ENCODE measurements around the gene S100A8.

Gene S100A8

GRCh38 chr1:153362187-153362775 lies 28.6 kb downstream of the S100A8 start:
- TF ChIP-seq GATA2 (IDR thresholded peaks at IDR 0.05; ENCODE audit: low read depth, low read length) (no peak), GATA3 (IDR thresholded peaks at IDR 0.05; ENCODE audit: low read depth, low read length) (no peak)

- TF ChIP-seq GATA2 (IDR thresholded peaks at IDR 0.05; ENCODE audit: low read depth, low read length) (no peak), GATA3 (IDR thresholded peaks at IDR 0.05; ENCODE audit: low read depth, low read length) (no peak)
Observed at GRCh38 chr1:153361480-153362109, 29.3 kb downstream of the S100A8 start.

GRCh38 chr1:153360592-153361479 lies 30.0 kb downstream of the S100A8 start:
- no peak for TF ChIP-seq GATA2 (IDR thresholded peaks at IDR 0.05; ENCODE audit: low read depth, low read length)

- TF ChIP-seq GATA3 (IDR thresholded peaks at IDR 0.05; ENCODE audit: low read depth, low read length) (no peak), GATA2 (IDR thresholded peaks at IDR 0.05; ENCODE audit: low read depth, low read length) (no peak)
Observed at GRCh38 chr1:153360190-153360589, 30.7 kb downstream of the S100A8 start.

GRCh38 chr1:153359241-153359640 lies 31.6 kb downstream of the S100A8 start:
- TF ChIP-seq GATA2 (IDR thresholded peaks at IDR 0.05; ENCODE audit: low read depth, low read length) (no peak), GATA3 (IDR thresholded peaks at IDR 0.05; ENCODE audit: low read depth, low read length) (no peak)

GRCh38 chr1:153358691-153358975 lies 32.2 kb downstream of the S100A8 start:
- TF ChIP-seq GATA2 (IDR thresholded peaks at IDR 0.05; ENCODE audit: low read depth, low read length) (no peak), GATA3 (IDR thresholded peaks at IDR 0.05; ENCODE audit: low read depth, low read length) (no peak)

- no peak for TF ChIP-seq GATA2 (IDR thresholded peaks at IDR 0.05; ENCODE audit: low read depth, low read length)
- no peak for TF ChIP-seq GATA3 (IDR thresholded peaks at IDR 0.05; ENCODE audit: low read depth, low read length)
Observed at GRCh38 chr1:153357853-153358690, 32.8 kb downstream of the S100A8 start, which contains the start of gene S100A9. TSS of gene S100A9 (plus strand) at chr1:153357854. CDS start at chr1:153358284, 430 bp downstream.

GRCh38 chr1:153357076-153357852 lies 33.6 kb downstream of the S100A8 start:
- TF ChIP-seq GATA3 (IDR thresholded peaks at IDR 0.05; ENCODE audit: low read depth, low read length) (no peak), GATA2 (IDR thresholded peaks at IDR 0.05; ENCODE audit: low read depth, low read length) (no peak)

- TF ChIP-seq GATA2 (IDR thresholded peaks at IDR 0.05; ENCODE audit: low read depth, low read length) (no peak), GATA3 (IDR thresholded peaks at IDR 0.05; ENCODE audit: low read depth, low read length) (no peak)
Observed at GRCh38 chr1:153356392-153357075, 34.3 kb downstream of the S100A8 start.

GRCh38 chr1:153355445-153356071 lies 35.3 kb downstream of the S100A8 start:
- TF ChIP-seq GATA3 (IDR thresholded peaks at IDR 0.05; ENCODE audit: low read depth, low read length) = no peak
- no peak for TF ChIP-seq GATA2 (IDR thresholded peaks at IDR 0.05; ENCODE audit: low read depth, low read length)

- no peak for TF ChIP-seq GATA3 (IDR thresholded peaks at IDR 0.05; ENCODE audit: low read depth, low read length)
- no peak for TF ChIP-seq GATA2 (IDR thresholded peaks at IDR 0.05; ENCODE audit: low read depth, low read length)
Observed at GRCh38 chr1:153354515-153355193, 36.2 kb downstream of the S100A8 start.

All from SH-SY5Y (cell line).